GM12891 (cell line): ENCODE data around the gene ADSL.

ENCODE experiments used
- POLR2A ChIP-seq: IDR thresholded peaks from 2 replicates; pipeline ENCODE4 v1.6.1; 2011; ENCODE audit warnings: low read depth, low read length, control low read depth
- TAF1 ChIP-seq: IDR thresholded peaks from 2 replicates; pipeline ENCODE4 v1.6.1; 2011; ENCODE audit warnings: low read depth, low read length, control low read depth

DNA sequence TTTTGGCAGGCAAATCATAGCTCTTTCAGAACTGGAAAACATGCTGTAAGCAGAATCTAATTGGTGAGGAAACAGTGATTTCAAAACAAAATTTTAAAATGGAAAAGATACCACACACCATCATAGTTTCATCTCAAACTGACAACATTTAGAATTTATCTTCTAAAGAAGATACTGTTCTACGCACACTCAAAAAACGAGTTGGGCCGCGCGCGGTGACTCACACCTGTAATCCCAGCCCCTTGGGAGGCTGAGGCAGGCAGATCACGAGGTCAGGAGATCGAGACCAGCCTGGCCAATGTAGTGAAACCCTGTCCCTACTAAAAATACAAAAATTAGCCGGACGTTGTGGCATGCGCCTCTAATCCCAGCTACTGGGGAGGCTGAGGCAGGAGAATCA lies 44.2 kb upstream of the ADSL start:
- TF ChIP-seq POLR2A (no peak), TAF1 (no peak)
